Right renal pelvis (tissue), 4 donors: Measurements from ENCODE around the gene ERN2. TPM values are rescaled to one million over a fixed set of nuclear protein-coding genes. Genes with fewer than 3 reads are reported as not detected.
"Not testable (repeated sequence)": the region's sequence is repeated elsewhere in the genome, so short reads cannot be mapped to it uniquely, and the experiment has no call there.

Source experiments
- DNase-seq, 4 donors: peaks; one replicate each; pipeline ENCODE4 v3.0.0-alpha.2; 2013; ENCODE audit warnings: low read depth in 4 of 4, low spot score in 3 of 4, missing footprints in 1 of 4
- polyA plus RNA-seq, 4 donors: library from polyadenylated mRNA; unstranded; fragments of 120-200 nt; gene quantifications; one replicate each; pipeline ENCODE4 v1.2.1, GENCODE V29; 2013; ENCODE audit not compliant: insufficient read length in 4 of 4

Gene ERN2
- polyA plus RNA-seq, 4 donors: 0.36 to 0.83 (median 0.48) TPM

GRCh38 chr16:23724096-23724784, 11.2 kb upstream of the ERN2 start:
- DNase-seq: no peak

GRCh38 chr16:23722613-23723240, 9.7 kb upstream of the ERN2 start:
- not testable (repeated sequence) for DNase-seq

DNA sequence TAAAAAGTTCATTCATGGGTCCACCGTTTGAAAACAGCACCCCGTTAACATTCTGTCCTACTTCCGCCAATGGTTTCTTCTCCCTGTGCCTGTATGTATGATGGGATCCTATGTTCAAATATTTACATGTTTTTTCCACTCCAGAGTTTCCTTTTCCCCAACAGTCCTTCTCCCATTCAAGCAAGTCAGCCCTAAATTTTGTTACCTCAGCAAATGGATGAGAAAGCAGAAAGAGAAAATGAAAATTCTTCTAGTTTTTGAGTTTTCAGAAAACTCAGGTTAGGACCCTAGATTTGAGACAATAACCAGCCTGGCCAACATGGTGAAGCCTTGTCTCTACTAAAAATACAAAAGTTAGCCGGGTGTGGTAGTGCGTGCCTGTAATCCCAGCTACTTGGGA, 3.5 kb upstream of the ERN2 start:
- no peak for DNase-seq

DNA sequence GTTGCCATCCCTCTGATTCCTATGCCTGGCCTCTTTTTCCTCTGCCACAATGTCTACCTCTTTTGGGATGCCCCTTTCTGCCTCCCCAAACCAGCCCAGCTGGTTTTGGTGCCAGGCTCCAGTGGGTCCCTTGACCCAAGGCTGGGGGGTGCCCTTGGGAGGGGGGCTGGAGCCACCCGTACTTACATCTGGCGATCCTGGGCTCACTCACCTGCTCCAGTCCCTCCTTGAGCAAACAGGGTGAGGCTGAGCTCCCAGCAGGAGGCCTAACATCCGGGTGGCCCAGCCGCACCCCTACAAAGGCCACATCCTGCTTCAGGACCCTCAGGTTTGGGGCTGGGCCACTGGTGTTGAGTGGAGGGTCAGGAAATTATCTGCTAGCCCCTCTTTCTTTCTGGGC, 1.2 kb downstream of the ERN2 start:
- DNase-seq: no peak

DNA sequence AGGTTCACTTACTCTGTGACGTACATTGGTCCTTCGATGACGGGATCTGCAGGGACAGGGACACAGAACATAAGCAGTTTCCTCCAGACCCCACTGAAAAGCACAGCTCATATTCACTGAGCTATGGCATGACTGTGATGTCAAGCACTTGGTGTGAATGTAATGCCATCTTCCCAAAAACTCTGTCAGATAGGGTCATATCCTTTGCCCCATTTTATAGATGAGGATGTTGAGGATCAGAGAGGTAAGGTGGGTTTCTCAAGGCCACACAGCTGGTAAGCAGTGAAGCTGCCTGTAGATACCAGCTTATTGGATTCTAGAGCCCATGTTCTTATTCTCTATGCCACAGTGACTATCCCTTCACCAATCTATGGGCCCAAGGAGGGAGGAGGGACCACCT, 2.5 kb downstream of the ERN2 start:
- no peak for DNase-seq

DNA sequence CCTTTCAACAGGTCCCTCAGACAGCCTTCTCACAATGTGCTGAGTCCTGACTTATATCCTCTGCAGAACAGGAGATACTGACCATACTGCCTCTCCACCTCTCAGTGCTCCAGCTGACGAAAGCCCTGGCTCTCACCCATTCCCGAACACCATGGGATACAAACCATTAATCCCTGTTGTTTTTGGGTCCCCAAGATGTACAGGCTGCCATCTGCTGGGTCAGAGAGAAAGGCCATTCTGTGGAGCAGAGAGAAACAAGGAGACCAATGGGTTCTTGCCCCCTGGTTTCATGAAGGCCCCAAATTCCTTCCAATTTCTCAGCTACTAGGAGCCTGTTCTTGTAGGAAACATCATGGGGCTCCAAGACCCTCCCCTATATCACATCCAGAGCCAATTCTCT, 3.0 kb downstream of the ERN2 start:
- no peak for DNase-seq

DNA sequence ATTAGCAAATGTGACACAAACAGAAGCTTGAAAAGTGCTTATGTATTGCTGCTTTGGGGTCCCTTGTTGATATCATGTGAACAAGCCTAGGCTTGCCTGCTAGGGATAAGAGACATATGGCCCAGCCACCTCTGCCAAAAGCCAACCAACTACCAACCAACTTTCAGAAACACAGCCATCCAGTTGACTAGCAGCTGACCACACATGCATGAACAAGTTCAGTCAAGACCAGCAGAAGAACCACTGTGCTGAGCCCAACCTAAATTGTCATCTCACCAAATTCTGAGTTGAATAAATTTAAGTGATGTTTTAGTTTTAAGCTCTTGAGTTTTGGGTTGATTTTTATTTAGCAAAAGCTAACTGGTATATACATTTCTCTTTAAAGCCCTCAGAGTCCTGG, 3.5 kb downstream of the ERN2 start:
- DNase-seq: no peak

DNA sequence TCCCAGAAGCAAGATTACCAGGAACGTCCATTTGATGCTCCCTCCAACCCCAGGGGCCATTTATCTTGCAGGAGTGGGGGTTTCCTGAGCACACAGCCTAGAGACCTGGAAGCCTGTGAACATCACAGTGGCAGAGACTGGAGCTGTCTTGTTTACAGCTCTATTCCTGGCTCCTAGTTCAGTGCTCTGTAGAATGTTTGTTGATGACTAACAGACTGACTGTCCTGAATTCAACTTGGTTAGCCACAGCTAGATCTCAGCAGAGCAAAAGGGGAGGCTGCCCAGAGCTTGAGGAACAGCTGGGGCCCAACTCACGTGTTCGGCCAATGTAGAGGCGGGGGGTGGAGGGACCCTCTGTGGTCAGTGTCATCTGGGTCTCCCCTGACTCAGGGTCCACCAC, 6.6 kb downstream of the ERN2 start:
- DNase-seq: no peak

DNA sequence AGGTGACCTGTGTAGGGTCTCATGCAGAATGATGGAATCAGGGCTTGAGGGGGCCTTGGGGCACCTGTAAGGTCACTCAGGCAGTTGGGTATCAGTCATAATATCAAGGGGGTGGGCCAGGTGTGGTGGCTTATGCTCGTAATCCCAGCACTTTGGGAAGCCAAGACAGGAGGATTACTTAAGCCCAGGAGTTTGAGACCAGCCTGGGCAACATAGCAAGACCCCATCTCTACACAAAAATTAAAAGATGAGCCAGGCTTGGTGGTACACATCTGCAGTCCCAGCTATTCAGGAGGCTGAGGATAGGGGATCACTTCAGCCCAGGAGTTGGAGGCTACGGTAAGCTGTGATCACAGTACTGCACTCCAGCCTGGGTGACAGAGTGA, 7.5 kb downstream of the ERN2 start:
- no peak for DNase-seq

DNA sequence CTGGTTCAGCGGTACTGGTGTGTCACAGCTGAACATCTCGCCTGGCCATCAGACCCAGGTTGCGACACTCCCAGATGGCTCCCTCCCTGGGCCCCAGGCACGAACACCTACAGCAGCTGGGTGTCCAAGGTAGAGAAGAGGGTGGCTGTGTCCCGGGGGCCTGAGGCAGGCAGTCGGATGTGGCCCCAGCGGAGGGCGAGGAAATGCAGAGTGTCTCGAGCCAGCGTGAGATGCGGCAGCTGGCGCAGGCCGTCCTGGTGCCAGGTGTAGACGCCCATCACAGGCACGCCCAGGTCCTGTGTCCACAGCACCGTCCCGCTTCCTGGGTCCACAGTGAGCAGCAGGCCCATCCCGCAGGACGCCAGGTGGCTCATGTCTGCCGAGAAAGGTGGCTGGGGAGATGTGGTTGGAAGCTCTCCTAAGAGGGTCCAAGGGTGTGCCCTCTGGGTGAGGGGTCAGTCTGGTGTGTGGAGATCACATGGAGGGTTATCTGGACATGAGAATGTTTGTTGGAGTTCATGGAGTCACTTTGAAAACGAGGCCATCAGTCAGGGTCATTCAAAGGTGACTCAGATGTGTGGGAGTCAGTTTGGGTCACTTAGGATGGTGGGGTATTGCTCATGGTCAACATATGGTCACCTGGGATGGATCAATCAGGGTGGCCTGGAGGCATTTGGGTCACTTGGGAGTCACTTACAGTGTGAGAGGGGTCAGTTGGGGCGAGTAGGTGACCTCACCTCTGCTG, 8.1 kb downstream of the ERN2 start:
- DNase-seq: no peak

GRCh38 chr16:23702951-23703350, 10.1 kb downstream of the ERN2 start:
- DNase-seq: no peak

DNA sequence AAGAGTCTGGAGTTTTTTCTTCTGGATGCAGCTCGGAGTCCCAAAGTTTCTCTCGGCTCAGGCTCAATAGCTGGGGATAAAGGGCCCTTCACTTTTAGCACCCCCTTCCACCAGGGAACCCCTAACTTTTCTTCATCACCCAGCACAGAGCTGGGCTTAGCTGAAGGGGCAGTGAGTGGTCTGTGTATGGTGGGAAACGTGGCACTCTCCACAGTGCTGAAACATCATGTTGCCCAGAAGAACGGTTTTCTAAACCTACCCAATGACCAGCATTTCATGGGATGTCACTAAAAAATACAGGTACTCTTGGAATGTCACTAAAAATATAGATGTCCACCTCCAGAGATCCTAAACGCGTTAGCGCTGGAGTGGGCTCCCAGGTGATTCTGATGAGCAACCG, 12.0 kb downstream of the ERN2 start:
- DNase-seq: no peak

GRCh38 chr16:23700509-23700908, 12.5 kb downstream of the ERN2 start:
- no peak for DNase-seq

DNA sequence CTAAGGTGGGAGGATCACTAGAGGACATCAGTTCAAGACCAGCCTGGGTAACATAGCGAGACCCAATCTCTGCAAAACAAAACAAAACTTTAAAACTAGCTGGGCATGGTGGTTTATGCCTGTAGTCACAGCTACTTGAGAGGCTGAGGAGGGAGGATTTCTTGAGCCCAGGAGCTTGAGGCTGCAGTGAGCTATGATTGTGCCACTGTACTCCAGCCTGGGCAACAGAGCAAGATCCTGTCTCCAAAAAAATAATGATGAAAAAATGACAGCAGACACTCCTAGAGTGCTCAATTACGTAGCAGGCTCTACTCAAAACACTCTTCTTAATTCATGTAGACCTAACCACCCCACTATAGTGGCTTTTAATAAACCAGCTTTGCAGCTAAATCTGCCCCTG, 12.9 kb downstream of the ERN2 start:
- no peak for DNase-seq

DNA sequence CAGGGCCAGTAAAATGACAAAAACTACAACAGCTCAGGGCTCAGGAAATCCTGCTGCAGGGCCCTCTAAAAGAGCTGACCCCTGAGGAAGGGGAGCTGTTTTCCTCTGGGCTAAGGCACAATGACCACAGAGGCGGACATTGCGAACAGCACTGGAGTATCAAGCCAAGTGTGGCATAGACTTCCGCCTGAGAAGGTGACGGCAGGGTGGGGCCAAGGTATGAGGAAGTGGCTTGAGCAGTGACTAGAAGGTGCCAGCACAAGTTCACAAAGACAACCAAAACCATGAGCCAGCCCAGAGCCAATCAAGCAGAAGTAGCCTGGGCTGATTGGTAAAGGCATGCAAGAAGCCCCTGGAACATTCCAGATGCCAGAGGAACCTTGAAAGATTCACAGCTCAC, 13.9 kb downstream of the ERN2 start:
- no peak for DNase-seq

- DNase-seq: no peak
Measured at GRCh38 chr16:23695756-23696155, 17.3 kb downstream of the ERN2 start.

GRCh38 chr16:23694644-23695373, 18.2 kb downstream of the ERN2 start:
- peak in 2 of 4 donors; percentile 25 to 46 for DNase-seq

GRCh38 chr16:23694265-23694643, 18.8 kb downstream of the ERN2 start:
- no peak for DNase-seq

DNA sequence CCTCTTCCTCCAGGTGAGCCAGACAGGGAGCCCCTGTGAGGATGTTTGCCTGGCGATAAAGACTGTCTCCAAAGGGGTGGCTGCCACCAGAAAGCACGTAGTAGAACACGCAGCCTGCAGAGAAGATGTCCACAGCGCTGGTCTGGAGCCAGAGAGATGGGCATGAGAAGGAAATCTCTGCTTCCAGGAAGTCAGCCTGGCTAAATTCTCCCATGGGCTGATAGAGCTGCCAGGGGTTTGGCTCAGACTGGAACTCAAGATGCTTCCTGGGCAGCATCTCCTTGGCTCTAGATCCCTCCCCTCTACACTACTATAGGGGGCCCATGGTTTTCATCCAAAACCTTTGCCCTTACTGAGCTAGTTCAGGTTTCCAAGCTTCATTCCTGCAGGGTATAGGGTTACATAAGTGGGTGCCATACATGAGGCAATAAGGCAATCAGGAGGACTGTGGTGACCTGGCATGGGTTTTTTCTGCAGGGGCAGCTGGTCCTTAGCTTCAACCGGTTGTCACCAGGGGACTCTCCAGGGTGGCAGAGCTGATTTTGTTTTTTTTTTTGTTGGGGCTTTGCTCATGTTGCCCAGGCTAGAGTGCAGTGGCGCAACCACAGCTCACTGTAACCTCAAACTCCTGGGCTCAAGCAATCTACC, 20.7 kb downstream of the ERN2 start:
- DNase-seq: no peak

GRCh38 chr16:23691483-23692189, 21.4 kb downstream of the ERN2 start:
- DNase-seq: no peak
